AG09309 (cell line): ENCODE results near the gene CYP4F8.

Experiments
- DNase-seq: peaks from one replicate; pipeline ENCODE4 v3.0.0-alpha.2; 2010; ENCODE audit warnings: low read depth
- H3K4me3 ChIP-seq: 2 replicates; pipeline ENCODE4 v1.5.1; 2011; ENCODE audit warnings: mild to moderate bottlenecking, low read depth, low read length, moderate library complexity; ENCODE audit not compliant: control insufficient read depth
- CTCF ChIP-seq: IDR thresholded peaks from 2 replicates; pipeline ENCODE4 v1.5.1; 2011; ENCODE audit warnings: mild to moderate bottlenecking, low read depth, low read length, inconsistent platforms; ENCODE audit not compliant: insufficient read depth, control insufficient read depth; ENCODE audit errors: missing control alignments

Gene CYP4F8

DNA sequence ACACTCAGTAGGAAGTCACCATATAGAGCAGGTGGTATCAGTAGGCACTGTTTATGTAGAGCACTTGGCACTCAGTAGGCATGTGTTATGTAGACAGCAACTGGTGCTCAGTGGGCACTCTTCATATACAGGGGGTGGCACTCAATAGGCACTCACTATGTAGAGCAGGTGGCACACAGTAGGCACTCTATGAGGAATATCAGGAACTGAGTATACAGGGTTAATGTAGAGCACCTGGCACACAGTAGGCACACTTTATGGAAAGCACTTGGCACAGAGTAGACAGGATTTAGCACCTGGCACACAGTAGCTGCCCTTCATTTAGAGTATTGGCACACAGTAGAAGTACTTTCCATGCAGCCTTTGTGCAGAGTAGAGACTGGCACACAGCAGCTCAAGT lies 24.6 kb downstream of the CYP4F8 start:
- TF ChIP-seq CTCF = no peak
- no peak for DNase-seq
- no peak overlapping the region for H3K4me3 ChIP-seq

DNA sequence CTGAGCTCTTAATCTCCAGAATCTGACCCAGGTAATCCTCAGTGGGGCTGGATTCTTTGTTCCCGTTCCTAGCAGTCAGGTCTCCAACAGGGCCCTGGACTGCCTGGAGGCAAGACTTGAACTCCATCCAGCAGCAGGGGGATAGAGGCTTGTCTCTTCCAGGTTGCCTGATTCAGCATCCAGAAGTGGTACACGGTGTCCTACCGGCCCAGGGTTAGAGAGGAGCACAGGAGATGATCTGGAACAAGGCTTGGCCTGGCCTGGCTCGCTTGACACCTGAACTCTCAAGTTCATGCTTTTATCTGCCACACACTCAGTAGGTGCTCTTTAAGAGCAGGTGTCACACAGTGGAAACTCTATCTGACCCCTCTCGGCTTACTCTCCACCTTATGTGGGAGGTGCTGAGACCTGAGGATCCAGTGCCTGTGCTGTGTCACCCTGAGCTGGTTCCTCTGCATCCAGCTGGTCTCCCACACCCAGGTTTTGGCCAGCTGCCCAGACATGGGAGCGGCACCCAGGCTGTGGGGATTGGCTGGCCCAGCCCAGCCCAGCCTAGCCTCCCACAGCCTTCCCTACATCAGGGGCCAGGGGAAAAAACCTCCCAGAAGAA lies 25.4 kb downstream of the CYP4F8 start, which contains the start of gene CYP4F3:
Gene CYP4F3, plus strand, starts transcription at position 604 of the 610 bp plus-strand sequence. CDS start 519 bp downstream, outside the sequence.
- no peak within 1 kb of the TSS for H3K4me3 ChIP-seq
- no peak for DNase-seq
- TF ChIP-seq CTCF = no peak

- TF ChIP-seq CTCF = no peak
- no peak overlapping the region for H3K4me3 ChIP-seq
- no peak for DNase-seq
These were observed 26.0 kb downstream of the CYP4F8 start for GRCh38 chr19:15640904-15641597.

GRCh38 chr19:15641901-15642491 lies 27.0 kb downstream of the CYP4F8 start:
- no peak overlapping the region for H3K4me3 ChIP-seq
- no peak for DNase-seq

DNA sequence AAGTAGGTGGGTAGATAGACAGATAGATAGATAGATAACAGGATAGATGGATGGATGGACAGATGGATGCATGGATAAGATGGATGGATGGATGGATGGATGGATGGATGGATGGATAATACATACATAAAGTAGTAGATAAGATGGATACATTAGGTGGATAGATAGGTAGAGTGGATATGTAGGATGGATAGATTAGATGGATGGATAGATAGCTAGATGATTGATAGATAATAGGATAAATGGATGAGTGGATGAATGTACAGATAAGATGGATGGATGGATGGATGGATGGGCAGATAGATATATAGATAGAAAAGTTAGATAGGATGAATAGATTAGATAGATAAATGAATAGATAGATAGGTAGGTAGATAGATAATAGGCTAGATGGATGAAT lies 27.8 kb downstream of the CYP4F8 start:
- no peak for TF ChIP-seq CTCF
- DNase-seq = no peak
- H3K4me3 ChIP-seq = no peak overlapping the region

More at GRCh38 chr19:15641901-15642491, 27.0 kb downstream of the CYP4F8 start:
- TF ChIP-seq CTCF = no peak

DNA sequence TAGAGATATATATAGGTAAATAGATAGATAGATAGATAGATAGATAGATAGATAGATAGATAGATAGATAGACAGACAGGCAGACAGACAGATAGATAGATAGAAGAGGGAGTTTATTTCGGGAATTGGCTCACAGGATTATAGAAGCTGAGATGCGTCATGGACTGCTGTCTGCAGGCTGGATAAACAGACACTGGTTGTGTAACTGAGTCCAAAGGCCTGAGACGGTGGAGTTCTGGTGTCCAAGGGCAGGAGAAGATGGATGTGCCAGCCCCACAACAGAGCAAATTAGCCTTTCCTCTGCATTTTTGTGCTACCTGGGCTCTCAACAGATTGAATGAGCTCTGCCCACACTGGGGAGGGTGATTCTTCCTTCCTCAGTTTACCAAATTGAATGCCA lies 28.4 kb downstream of the CYP4F8 start:
- no peak overlapping the region for H3K4me3 ChIP-seq
- no peak for TF ChIP-seq CTCF

More for the DNA sequence above, 28.4 kb downstream of the CYP4F8 start:
- no peak for DNase-seq
